HCT116 (cell line): ENCODE results near the gene IGF2R. TPM values are rescaled to one million over a fixed set of nuclear protein-coding genes. Genes with fewer than 3 reads are reported as not detected.

Experiments used
- ATAC-seq: fragments of 200-7000 bp; cut with Tn5 transposase; 2 replicates; pipeline ENCODE4 v1.9.1; 2020; ENCODE audit warnings: mild to moderate bottlenecking, moderate library complexity
- BruUV-seq: library from RNA; stranded (reverse); fragments of 400-500 nt; replicated peaks from 2 replicates; lab custom pipeline; 2021; lab: Mats Ljungman, UMichigan
- CTCF ChIA-PET: fragments of 300-600 bp; sonication (Branson Sonifier 250); formaldehyde crosslinking; loops from one replicate; lab custom pipeline; 2021; ENCODE audit warnings: antibody characterized with exemption; lab: Charles Lee
- POLR2A ChIA-PET: fragments of 300-600, 350-600 bp; sonication (Branson Sonifier 250); formaldehyde crosslinking; loops from one replicate; lab custom pipeline; 2021; ENCODE audit warnings: antibody characterized with exemption; lab: Charles Lee
- RAD21 ChIA-PET, 2 experiments: fragments of 300-600 bp; sonication (Branson Sonifier 250); formaldehyde crosslinking; loops; one replicate each; lab custom pipeline; 2023; ENCODE audit warnings: low total read pairs in 2 of 2; ENCODE audit not compliant: uncharacterized antibody in 2 of 2, unreplicated experiment in 2 of 2, low non-redundant PET in 1 of 2; lab: Charles Lee
- DNase-seq: peaks from one replicate; pipeline ENCODE4 v3.0.0-alpha.2; 2010; ENCODE audit warnings: low read depth, low spot score
- H2AFZ ChIP-seq: fragments of 200-600 bp; shearing (Covaris generic), sonication (generic); 2 replicates; pipeline ENCODE4 v1.6.1; 2017; ENCODE audit warnings: low read depth, mixed run types, mixed read lengths, antibody characterized with exemption, low read length; ENCODE audit not compliant: poor library complexity, severe bottlenecking
- H3K27ac ChIP-seq: 2 replicates; pipeline ENCODE4 v1.5.1; 2012; ENCODE audit warnings: low read depth, low read length
- H3K27me3 ChIP-seq: fragments of 200-600 bp; sonication (generic); 2 replicates; pipeline ENCODE4 v1.6.1; 2016; ENCODE audit warnings: mixed run types, low read length, mixed read lengths; ENCODE audit not compliant: insufficient read depth
- H3K36me3 ChIP-seq, 2 experiments: fragments of 200-500 bp in 1 of 2; fragments of 200-600 bp in 1 of 2; sonication (Bioruptor generic) in 1 of 2; sonication (generic) in 1 of 2; 2 replicates each; pipeline versions ENCODE4 v1.5.1 to v1.6.1; 2014 to 2016; ENCODE audit warnings: low read length in 2 of 2, inconsistent platforms in 1 of 2, mixed read lengths in 1 of 2, mixed run types in 1 of 2; ENCODE audit not compliant: insufficient read depth in 2 of 2, control insufficient read depth in 1 of 2
- H3K4me1 ChIP-seq, 2 experiments: fragments of 200-600 bp in 1 of 2; sonication (generic) in 1 of 2; 2 replicates each; pipeline versions ENCODE4 v1.5.1 to v1.6.1; 2012 to 2017; ENCODE audit warnings: low read length in 2 of 2, inconsistent platforms in 1 of 2, mild to moderate bottlenecking in 1 of 2, mixed read lengths in 1 of 2, mixed run types in 1 of 2, moderate library complexity in 1 of 2; ENCODE audit not compliant: insufficient read depth in 2 of 2, control insufficient read depth in 1 of 2
- H3K4me2 ChIP-seq: fragments of 200-600 bp; sonication (generic); 2 replicates; pipeline ENCODE4 v1.6.1; 2017; ENCODE audit warnings: mixed run types, low read length, mixed read lengths
- H3K4me3 ChIP-seq, 2 experiments: fragments of 200-600 bp in 1 of 2; sonication (generic) in 1 of 2; replicated peaks in 1 of 2; 2 replicates each; pipeline ENCODE4 v1.5.1; 2011 to 2016; ENCODE audit warnings: low read length in 2 of 2, control low read depth in 1 of 2, low read depth in 1 of 2, mild to moderate bottlenecking in 1 of 2, mixed read lengths in 1 of 2, mixed run types in 1 of 2
- H3K79me2 ChIP-seq: fragments of 200-600 bp; sonication (generic); 2 replicates; pipeline ENCODE4 v1.6.1; 2017; ENCODE audit warnings: mild to moderate bottlenecking, mixed run types, low read length, moderate library complexity, mixed read lengths; ENCODE audit not compliant: insufficient read depth
- H3K9ac ChIP-seq: fragments of 200-600 bp; sonication (generic); 2 replicates; pipeline ENCODE4 v1.6.1; 2016; ENCODE audit warnings: low read length, mixed read lengths
- H3K9me2 ChIP-seq: fragments of 200-600 bp; sonication (generic), shearing (Covaris generic); 2 replicates; pipeline ENCODE4 v1.6.1; 2017; ENCODE audit warnings: mixed run types, mild to moderate bottlenecking, moderate library complexity; ENCODE audit not compliant: insufficient read depth
- H3K9me3 ChIP-seq, 2 experiments: fragments of 200-500 bp in 1 of 2; fragments of 200-600 bp in 1 of 2; sonication (Bioruptor generic) in 1 of 2; sonication (generic) in 1 of 2; 2 replicates each; pipeline ENCODE4 v1.6.1; 2014 to 2017; ENCODE audit warnings: low read length in 2 of 2, mixed read lengths in 2 of 2, inconsistent platforms in 1 of 2, low read depth in 1 of 2, mild to moderate bottlenecking in 1 of 2, mixed run types in 1 of 2, moderate library complexity in 1 of 2; ENCODE audit not compliant: control insufficient read depth in 1 of 2, insufficient read depth in 1 of 2
- H4K20me1 ChIP-seq: fragments of 200-600 bp; sonication (generic), shearing (Covaris generic); 2 replicates; pipeline ENCODE4 v1.6.1; 2017; ENCODE audit warnings: mixed run types, mild to moderate bottlenecking, moderate library complexity; ENCODE audit not compliant: insufficient read depth
- ATF3 ChIP-seq: IDR thresholded peaks from 2 replicates; pipeline ENCODE4 v1.6.1; 2012
- CBX3 ChIP-seq: IDR thresholded peaks from 2 replicates; pipeline ENCODE4 v1.6.1; 2012; ENCODE audit warnings: low read depth
- CEBPB ChIP-seq: IDR thresholded peaks from 2 replicates; pipeline ENCODE4 v1.6.1; 2012; ENCODE audit warnings: low read depth
- CTCF ChIP-seq, 3 experiments: fragments of 200-600 bp in 1 of 3; sonication (generic) in 1 of 3; IDR thresholded peaks in 2 of 3; conservative IDR thresholded peaks in 1 of 3; 2 replicates each; pipeline ENCODE4 v1.5.1; 2012 to 2017; ENCODE audit warnings: low read depth in 2 of 3, low read length in 2 of 3, antibody characterized with exemption in 1 of 3, borderline replicate concordance in 1 of 3, control low read depth in 1 of 3, mild to moderate bottlenecking in 1 of 3, mixed read lengths in 1 of 3, mixed run types in 1 of 3, moderate library complexity in 1 of 3; ENCODE audit not compliant: insufficient read depth in 1 of 3
- EGR1 ChIP-seq: IDR thresholded peaks from 2 replicates; pipeline ENCODE4 v1.6.1; 2012; ENCODE audit warnings: low read depth
- EZH2 ChIP-seq: fragments of 200-600 bp; sonication (generic); IDR thresholded peaks from 2 replicates; pipeline ENCODE4 v1.6.1; 2017; ENCODE audit warnings: antibody characterized with exemption, mixed run types
- MAX ChIP-seq: IDR thresholded peaks from 2 replicates; pipeline ENCODE4 v1.6.1; 2012
- POLR2A ChIP-seq: IDR thresholded peaks from 2 replicates; pipeline ENCODE4 v1.7.0; 2011; ENCODE audit warnings: borderline replicate concordance; ENCODE audit not compliant: insufficient read depth, insufficient read length; ENCODE audit errors: extremely low read depth
- POLR2AphosphoS5 ChIP-seq: IDR thresholded peaks from 2 replicates; pipeline ENCODE4 v1.6.1; 2011; ENCODE audit warnings: mild to moderate bottlenecking, low read depth, low read length, moderate library complexity
- REST ChIP-seq: IDR thresholded peaks from 2 replicates; pipeline ENCODE4 v1.6.1; 2012; ENCODE audit warnings: low read depth
- SIN3A ChIP-seq: IDR thresholded peaks from 2 replicates; pipeline ENCODE4 v1.6.1; 2012; ENCODE audit warnings: low read depth
- SP1 ChIP-seq: IDR thresholded peaks from 2 replicates; pipeline ENCODE4 v1.6.1; 2012; ENCODE audit warnings: low read depth
- TCF7L2 ChIP-seq: IDR thresholded peaks from 2 replicates; pipeline ENCODE4 v1.7.0; 2011; ENCODE audit warnings: borderline replicate concordance, inconsistent platforms; ENCODE audit not compliant: insufficient read depth, insufficient read length; ENCODE audit errors: extremely low read depth
- ZFX ChIP-seq: fragments of 450-650 bp; IDR thresholded peaks from 2 replicates; pipeline ENCODE4 v1.6.1; 2017
- ZNF274 ChIP-seq: fragments of 200-500 bp; sonication (Bioruptor generic); IDR thresholded peaks from 2 replicates; pipeline ENCODE4 v1.6.1; 2014; ENCODE audit warnings: mild to moderate bottlenecking, low read depth, low read length, inconsistent platforms
- intact Hi-C: fragments of 100-400 bp; cut with micrococcal nuclease; formaldehyde crosslinking; loops from 2 replicates; pipeline ENCODE4 v1.10.0; 2022
- total RNA-seq: library from RNA; stranded (reverse); gene quantifications from one replicate; pipeline ENCODE4 v1.2.1, GENCODE V29; 2021; ENCODE audit not compliant: unreplicated experiment

IGF2R gene
- total RNA-seq, 1 experiment from 2014 or later, result 37.0 TPM

- peaks cover 9 to 11% of the 10 kb centered on the region in 2 experiments; a peak in 3 of 4 replicates for H3K36me3 ChIP-seq
- intact Hi-C loops, result no loop called here
- no peaks in the 10 kb centered on the region for H3K79me2 ChIP-seq
- no peaks in the 10 kb centered on the region for H3K9me3 ChIP-seq
- BruUV-seq, result no TSS peak
- TF ChIP-seq MAX (no peak), CTCF (IDR thresholded peaks at IDR 0.05 in 2 of 3, conservative IDR thresholded peaks at IDR 0.05 in 1 of 3; ENCODE audit: borderline replicate concordance in 1 of 3, insufficient read depth in 1 of 3, low read depth in 2 of 3, low read length in 2 of 3) (no peak), ZNF274 (no peak), SIN3A (no peak), EGR1 (no peak), CEBPB (no peak), POLR2AphosphoS5 (no peak), EZH2 (no peak), CBX3 (no peak)
- H3K4me3 ChIP-seq, result no peak overlapping the region
- H3K9ac ChIP-seq, result no peak overlapping the region
- ChIA-PET RAD21 (no interaction called here), CTCF (no interaction called here), POLR2A (no interaction called here)
- H3K4me2 ChIP-seq, result no peak overlapping the region
- no peak for DNase-seq
- no peak overlapping the region for H2AFZ ChIP-seq
- no peaks in the 10 kb centered on the region for H3K27me3 ChIP-seq
- no peaks in the 10 kb centered on the region for H3K4me1 ChIP-seq
- no peaks in the 10 kb centered on the region for H4K20me1 ChIP-seq
- H3K9me2 ChIP-seq, result no peaks in the 10 kb centered on the region
- no peak overlapping the region for H3K27ac ChIP-seq
- ATAC-seq, result no peak
Observed at GRCh38 chr6:160069050-160069454, 100.2 kb downstream of the IGF2R start.

GRCh38 chr6:160069459-160069858, 100.6 kb downstream of the IGF2R start:
- ATAC-seq, result no peak
- ChIA-PET RAD21 (no interaction called here), CTCF (no interaction called here), POLR2A (no interaction called here)
- DNase-seq, result no peak
- no peak overlapping the region for H3K9ac ChIP-seq
- no peaks in the 10 kb centered on the region for H3K79me2 ChIP-seq
- H3K9me3 ChIP-seq, result no peaks in the 10 kb centered on the region
- no peaks in the 10 kb centered on the region for H4K20me1 ChIP-seq
- no peak overlapping the region for H3K4me2 ChIP-seq
- no peak overlapping the region for H3K27ac ChIP-seq
- H3K4me3 ChIP-seq, result no peak overlapping the region
- peaks cover 9% of the 10 kb centered on the region in 2 experiments; a peak in 3 of 4 replicates for H3K36me3 ChIP-seq
- no peaks in the 10 kb centered on the region for H3K27me3 ChIP-seq
- intact Hi-C loops, result no loop called here
- no peak overlapping the region for H2AFZ ChIP-seq
- no peaks in the 10 kb centered on the region for H3K4me1 ChIP-seq
- no TSS peak for BruUV-seq
- H3K9me2 ChIP-seq, result no peaks in the 10 kb centered on the region
- TF ChIP-seq ATF3 (no peak), POLR2A (no peak), EZH2 (no peak), TCF7L2 (no peak), REST (no peak), SP1 (no peak), ZFX (no peak)
